ENCODE results near the gene UBE3C. TPM values are rescaled to one million over a fixed set of nuclear protein-coding genes. Genes with fewer than 3 reads are reported as not detected.

UBE3C gene
- polyA plus RNA-seq, 1 donor (not counting 4 experiments of a cell fraction or from before 2014, with no cell fraction given): 89.3 TPM

DNA sequence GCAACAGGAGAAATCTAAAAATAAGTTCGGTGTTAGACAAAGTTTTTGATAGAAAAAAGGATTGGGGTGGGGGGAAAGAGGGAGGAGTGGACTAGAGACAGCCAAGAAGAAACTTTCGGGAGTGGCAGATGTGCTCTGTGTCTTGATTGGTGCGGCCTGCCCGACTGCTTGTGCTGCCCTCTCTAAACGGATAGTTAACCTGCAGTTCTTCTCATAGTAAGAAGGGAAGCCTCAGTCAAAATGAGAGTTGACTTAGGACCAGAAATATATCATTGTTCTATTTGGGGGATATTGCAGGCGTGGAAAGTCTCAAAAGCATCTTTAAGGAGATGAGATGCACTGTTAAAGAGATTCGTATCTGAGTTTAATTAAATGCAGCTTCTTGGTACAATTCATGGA is 39.3 kb downstream of the UBE3C start:
- no peaks in the 10 kb centered on the region for H3K27me3 ChIP-seq (ENCODE audit: control insufficient read depth, extremely low read depth, insufficient read depth, low read length)
- no peak for DNase-seq (ENCODE audit: low read depth, low spot score)
- H3K36me3 ChIP-seq (ENCODE audit: control insufficient read depth in 2 of 2, extremely low read depth in 1 of 2, insufficient read depth in 2 of 2, low read length in 2 of 2): peaks cover 32 to 43% of the 10 kb centered on the region in 2 experiments
- TF ChIP-seq, protein P1, sequence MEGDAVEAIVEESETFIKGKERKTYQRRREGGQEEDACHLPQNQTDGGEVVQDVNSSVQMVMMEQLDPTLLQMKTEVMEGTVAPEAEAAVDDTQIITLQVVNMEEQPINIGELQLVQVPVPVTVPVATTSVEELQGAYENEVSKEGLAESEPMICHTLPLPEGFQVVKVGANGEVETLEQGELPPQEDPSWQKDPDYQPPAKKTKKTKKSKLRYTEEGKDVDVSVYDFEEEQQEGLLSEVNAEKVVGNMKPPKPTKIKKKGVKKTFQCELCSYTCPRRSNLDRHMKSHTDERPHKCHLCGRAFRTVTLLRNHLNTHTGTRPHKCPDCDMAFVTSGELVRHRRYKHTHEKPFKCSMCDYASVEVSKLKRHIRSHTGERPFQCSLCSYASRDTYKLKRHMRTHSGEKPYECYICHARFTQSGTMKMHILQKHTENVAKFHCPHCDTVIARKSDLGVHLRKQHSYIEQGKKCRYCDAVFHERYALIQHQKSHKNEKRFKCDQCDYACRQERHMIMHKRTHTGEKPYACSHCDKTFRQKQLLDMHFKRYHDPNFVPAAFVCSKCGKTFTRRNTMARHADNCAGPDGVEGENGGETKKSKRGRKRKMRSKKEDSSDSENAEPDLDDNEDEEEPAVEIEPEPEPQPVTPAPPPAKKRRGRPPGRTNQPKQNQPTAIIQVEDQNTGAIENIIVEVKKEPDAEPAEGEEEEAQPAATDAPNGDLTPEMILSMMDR (optimal IDR thresholded peaks at IDR 0.05 in 1 of 3, IDR thresholded peaks at IDR 0.05 in 1 of 3, conservative IDR thresholded peaks at IDR 0.05 in 1 of 3; ENCODE audit: extremely low read depth in 1 of 3, insufficient read depth in 2 of 3, low read length in 3 of 3): no peak
- TF ChIP-seq EZH2 (IDR thresholded peaks at IDR 0.05; ENCODE audit: low read length): no peak
- peaks cover 23% of the 10 kb centered on the region for H3K79me2 ChIP-seq (ENCODE audit: control insufficient read depth, insufficient read depth, low read length)
- dilution Hi-C loops (cut with MboI; ENCODE audit: extremely low pct_ligation_motif_present, low sequenced_read_pairs): no loop called here
- H3K27ac ChIP-seq (ENCODE audit: control insufficient read depth, insufficient read depth, low read length): no peak overlapping the region
- H3K4me1 ChIP-seq (ENCODE audit: control insufficient read depth, extremely low read depth, insufficient read depth, low read length): no peaks in the 10 kb centered on the region
- FAIRE-seq: no peak
- H3K4me3 ChIP-seq (ENCODE audit: control insufficient read depth in 2 of 3, extremely low read depth in 1 of 3, insufficient read depth in 2 of 3, low read depth in 1 of 3, low read length in 3 of 3): no peak overlapping the region
- no peaks in the 10 kb centered on the region for H3K9me1 ChIP-seq (ENCODE audit: control insufficient read depth, extremely low read depth, insufficient read depth, low read length)
- H2AFZ ChIP-seq (ENCODE audit: control insufficient read depth, low read length): no peak overlapping the region
- no peak overlapping the region for H3K9ac ChIP-seq (ENCODE audit: control insufficient read depth, extremely low read depth, insufficient read depth, low read length)
- H4K20me1 ChIP-seq (ENCODE audit: control insufficient read depth, extremely low read depth, insufficient read depth, low read length): peaks cover 3% of the 10 kb centered on the region
- H3K9me3 ChIP-seq (ENCODE audit: control insufficient read depth, low read depth, low read length): no peaks in the 10 kb centered on the region
- H3K4me2 ChIP-seq (ENCODE audit: control insufficient read depth, extremely low read depth, insufficient read depth, low read depth, low read length): no peak overlapping the region

- Histone ChIP-seq H4K20me1 (ENCODE audit: control insufficient read depth, extremely low read depth, insufficient read depth, low read length) (no peaks in the 10 kb centered on the region), H3K9me3 (ENCODE audit: control insufficient read depth, low read depth, low read length) (no peaks in the 10 kb centered on the region), H3K79me2 (ENCODE audit: control insufficient read depth, insufficient read depth, low read length) (peaks cover 5% of the 10 kb centered on the region), H3K4me3 (ENCODE audit: control insufficient read depth in 2 of 3, extremely low read depth in 1 of 3, insufficient read depth in 2 of 3, low read depth in 1 of 3, low read length in 3 of 3) (no peak overlapping the region), H3K9ac (ENCODE audit: control insufficient read depth, extremely low read depth, insufficient read depth, low read length) (no peak overlapping the region), H3K4me2 (ENCODE audit: control insufficient read depth, extremely low read depth, insufficient read depth, low read depth, low read length) (no peak overlapping the region), H2AFZ (ENCODE audit: control insufficient read depth, low read length) (no peak overlapping the region), H3K4me1 (ENCODE audit: control insufficient read depth, extremely low read depth, insufficient read depth, low read length) (no peaks in the 10 kb centered on the region), H3K36me3 (ENCODE audit: control insufficient read depth in 2 of 2, extremely low read depth in 1 of 2, insufficient read depth in 2 of 2, low read length in 2 of 2) (peaks cover 36 to 44% of the 10 kb centered on the region in 2 experiments), H3K9me1 (ENCODE audit: control insufficient read depth, extremely low read depth, insufficient read depth, low read length) (no peaks in the 10 kb centered on the region), H3K27ac (ENCODE audit: control insufficient read depth, insufficient read depth, low read length) (no peak overlapping the region), H3K27me3 (ENCODE audit: control insufficient read depth, extremely low read depth, insufficient read depth, low read length) (no peaks in the 10 kb centered on the region)
- TF ChIP-seq, protein P1 (optimal IDR thresholded peaks at IDR 0.05 in 1 of 3, IDR thresholded peaks at IDR 0.05 in 1 of 3, conservative IDR thresholded peaks at IDR 0.05 in 1 of 3; ENCODE audit: extremely low read depth in 1 of 3, insufficient read depth in 2 of 3, low read length in 3 of 3): no peak
- no peak for TF ChIP-seq EZH2 (IDR thresholded peaks at IDR 0.05; ENCODE audit: low read length)
- no peak for FAIRE-seq
- DNase-seq (ENCODE audit: low read depth, low spot score): no peak
- dilution Hi-C loops (cut with MboI; ENCODE audit: extremely low pct_ligation_motif_present, low sequenced_read_pairs): no loop called here
Observed at GRCh38 chr7:157183832-157184231, 45.1 kb downstream of the UBE3C start.
